CD4-positive, alpha-beta T cell (primary cell): Measurements from ENCODE around the gene C1orf105. TPM values are rescaled to one million over a fixed set of nuclear protein-coding genes. Genes with fewer than 3 reads are reported as not detected.
A peak's percentile ranks its signal among the peaks of the same experiment; 100 is the strongest.

Experiments
- ATAC-seq: fragments of 200-7000 bp; cut with Tn5 transposase; one replicate; pipeline ENCODE4 v1.10.0; 2022; ENCODE audit warnings: mild to moderate bottlenecking; ENCODE audit not compliant: poor library complexity
- CTCF ChIA-PET: fragments of 350-600 bp; sonication (Branson Sonifier 250); formaldehyde crosslinking; loops from one replicate; lab custom pipeline; 2021; ENCODE audit warnings: antibody characterized with exemption, inconsistent platforms; lab: Charles Lee
- POLR2A ChIA-PET: fragments of 350-600 bp; sonication (Branson Sonifier 250); formaldehyde crosslinking; loops from one replicate; lab custom pipeline; 2021; ENCODE audit warnings: antibody characterized with exemption, inconsistent platforms; lab: Charles Lee
- DNase-seq, 14 experiments: peaks; one replicate each; pipeline ENCODE4 v3.0.0-alpha.2; 2013 to 2020; ENCODE audit warnings: mixed read lengths in 2 of 14
- H3K27ac ChIP-seq, 2 donors: one replicate each; pipeline versions ENCODE4 v1.5.1 to v1.7.0; 2013; ENCODE audit warnings: low read length in 2 of 2, low read depth in 1 of 2, mild to moderate bottlenecking in 1 of 2
- H3K27me3 ChIP-seq, 2 experiments: 1 replicate in 1 of 2; 2 replicates in 1 of 2; pipeline versions ENCODE4 v1.6.1 to v1.7.0; 2013; ENCODE audit warnings: low read length in 2 of 2, control low read depth in 1 of 2, mild to moderate bottlenecking in 1 of 2, moderate library complexity in 1 of 2; ENCODE audit not compliant: insufficient read depth in 2 of 2, control insufficient read depth in 1 of 2
- H3K36me3 ChIP-seq: one replicate; pipeline ENCODE4 v1.6.1; 2013; ENCODE audit warnings: low read length, control low read depth; ENCODE audit not compliant: insufficient read depth
- H3K4me1 ChIP-seq: one replicate; pipeline ENCODE4 v1.6.1; 2013; ENCODE audit warnings: low read length, control low read depth; ENCODE audit not compliant: insufficient read depth
- H3K4me3 ChIP-seq: one replicate; pipeline ENCODE4 v1.5.1; 2013; ENCODE audit warnings: mild to moderate bottlenecking, low read length, moderate library complexity
- H3K9me3 ChIP-seq, 2 experiments: 1 replicate in 1 of 2; 2 replicates in 1 of 2; pipeline versions ENCODE4 v1.6.1 to v1.7.0; 2013; ENCODE audit warnings: low read length in 2 of 2, mild to moderate bottlenecking in 2 of 2, control low read depth in 1 of 2, moderate library complexity in 1 of 2; ENCODE audit not compliant: control insufficient read depth in 1 of 2, insufficient read depth in 1 of 2
- H3K27ac Mint-ChIP-seq: one replicate; pipeline ENCODE4 v1.8.0; 2020; ENCODE audit warnings: mixed read lengths
- H3K27me3 Mint-ChIP-seq: one replicate; pipeline ENCODE4 v1.8.0; 2021; ENCODE audit warnings: mixed read lengths
- H3K36me3 Mint-ChIP-seq: one replicate; pipeline ENCODE4 v1.8.0; 2021; ENCODE audit warnings: low read depth, mixed read lengths
- H3K4me1 Mint-ChIP-seq: one replicate; pipeline ENCODE4 v1.8.0; 2021; ENCODE audit warnings: low read depth, mixed read lengths
- H3K4me3 Mint-ChIP-seq: one replicate; pipeline ENCODE4 v1.8.0; 2020; ENCODE audit warnings: mild to moderate bottlenecking, mixed read lengths
- H3K9me3 Mint-ChIP-seq: one replicate; pipeline ENCODE4 v1.8.0; 2020; ENCODE audit warnings: mixed read lengths
- CTCF ChIP-seq: fragments of 200-600 bp; IDR thresholded peaks from one replicate; pipeline ENCODE4 v1.8.0; 2022; ENCODE audit warnings: antibody characterized with exemption, mild to moderate bottlenecking
- intact Hi-C, 2 experiments: fragments of 100-400 bp; cut with DNase I in 1 of 2; cut with micrococcal nuclease in 1 of 2; formaldehyde crosslinking; loops; one replicate each; pipeline versions ENCODE4 v1.15.1 to v1.9.0; 2023 to 2025; cut with DNase I, micrococcal nuclease
- total RNA-seq, 174 experiments: library from RNA in 2 of 174; stranded (reverse) in 2 of 174; gene quantifications; one replicate each; pipeline ENCODE4 v1.2.3 and lab custom pipeline; 2021 to 2026

The C1orf105 gene
- total RNA-seq, 2 experiments from 2014 or later: not detected

- no peaks in the 10 kb centered on the region for H3K36me3 Mint-ChIP-seq
- ATAC-seq (no peak), DNase-seq (peak in 2 of 14 experiments; percentile 23 to 30)
- H3K4me3 Mint-ChIP-seq: no peak overlapping the region
- ChIA-PET CTCF (interaction anchor here (1.0 kb wide), 1 partner anchor 12 kb away, joined by 3 read pairs; no protein-coding TSS in a partner anchor), POLR2A (interaction anchor here (1.2 kb wide), 1 partner anchor 194 kb away, joined by 3 read pairs; no protein-coding TSS in a partner anchor)
- no peak for TF ChIP-seq CTCF
- H3K27me3 ChIP-seq: no peaks in the 10 kb centered on the region
- no peaks in the 10 kb centered on the region for H3K4me1 ChIP-seq
- peaks cover 31% of the 10 kb centered on the region for H3K4me1 Mint-ChIP-seq
- H3K27me3 Mint-ChIP-seq: no peaks in the 10 kb centered on the region
- no peak overlapping the region for H3K27ac ChIP-seq
- no peaks in the 10 kb centered on the region for H3K36me3 ChIP-seq
- H3K4me3 ChIP-seq: no peak overlapping the region
- no peak overlapping the region for H3K27ac Mint-ChIP-seq
- no peaks in the 10 kb centered on the region for H3K9me3 Mint-ChIP-seq
- H3K9me3 ChIP-seq: no peaks in the 10 kb centered on the region
- intact Hi-C loops: no loop called here
Measured at GRCh38 chr1:172375211-172375631, 45.3 kb upstream of the C1orf105 start.

DNA sequence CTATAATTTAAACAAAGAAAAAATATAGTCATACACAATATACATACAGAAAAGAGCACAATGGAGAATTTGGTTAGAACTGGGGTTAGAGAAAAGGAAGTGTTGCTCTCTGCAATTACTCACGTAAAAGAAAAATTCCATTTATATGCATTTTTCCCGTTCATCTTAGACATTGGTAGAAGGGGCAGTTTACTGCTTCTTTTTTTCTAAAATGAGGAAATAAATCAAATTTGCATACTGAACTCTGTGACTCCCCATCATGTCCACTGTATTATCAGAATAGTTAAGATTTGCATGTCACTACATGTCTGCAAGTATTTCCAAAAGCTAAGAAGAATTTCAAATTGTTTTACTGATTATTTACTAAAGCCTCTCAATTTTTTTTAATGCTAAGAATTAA, 44.1 kb upstream of the C1orf105 start:
- Histone ChIP-seq H3K4me1 (no peaks in the 10 kb centered on the region), H3K9me3 (no peaks in the 10 kb centered on the region), H3K4me3 (no peak overlapping the region), H3K36me3 (no peaks in the 10 kb centered on the region), H3K27ac (no peak overlapping the region), H3K27me3 (no peaks in the 10 kb centered on the region)
- Mint-ChIP-seq H3K36me3 (no peaks in the 10 kb centered on the region), H3K9me3 (no peaks in the 10 kb centered on the region), H3K4me1 (peaks cover 43% of the 10 kb centered on the region), H3K27me3 (no peaks in the 10 kb centered on the region), H3K27ac (no peak overlapping the region), H3K4me3 (no peak overlapping the region)
- DNase-seq: no peak
- ChIA-PET CTCF (interaction anchor here (1.1 kb wide), 1 partner anchor 18 kb away, joined by 3 read pairs; no protein-coding TSS in a partner anchor), POLR2A (interaction anchor here (0.8 to 1.2 kb wide), 3 partner anchors 17 to 196 kb away, joined by 3 to 4 read pairs (median 3); no protein-coding TSS in a partner anchor)
- TF ChIP-seq CTCF: no peak
- no peak for ATAC-seq
- intact Hi-C loops: no loop called here

DNA sequence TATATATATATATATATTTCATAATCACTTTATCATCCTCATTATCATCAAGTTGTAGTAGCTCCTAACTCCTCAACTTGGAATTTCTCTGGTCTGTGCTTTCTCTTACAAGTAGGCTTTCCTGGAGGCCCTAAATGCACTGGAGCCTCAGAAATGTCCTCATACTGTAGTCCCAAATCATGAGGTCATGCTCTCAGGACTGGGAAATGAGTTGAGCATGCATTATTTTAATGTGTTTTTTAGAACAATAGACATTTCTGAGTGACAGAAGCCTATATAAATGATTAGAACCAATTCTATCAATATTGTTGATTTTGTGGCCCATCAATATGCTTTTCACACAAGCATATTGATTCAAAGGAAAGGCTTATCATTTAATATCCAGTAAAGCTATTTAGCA, 42.9 kb upstream of the C1orf105 start:
- no peaks in the 10 kb centered on the region for H3K27me3 Mint-ChIP-seq
- ATAC-seq (no peak), DNase-seq (no peak)
- H3K4me1 Mint-ChIP-seq: peaks cover 55% of the 10 kb centered on the region
- H3K4me3 Mint-ChIP-seq: no peak overlapping the region
- Histone ChIP-seq H3K27ac (no peak overlapping the region), H3K4me1 (no peaks in the 10 kb centered on the region), H3K9me3 (no peaks in the 10 kb centered on the region), H3K27me3 (no peaks in the 10 kb centered on the region), H3K4me3 (no peak overlapping the region), H3K36me3 (no peaks in the 10 kb centered on the region)
- no peaks in the 10 kb centered on the region for H3K9me3 Mint-ChIP-seq
- no peak overlapping the region for H3K27ac Mint-ChIP-seq
- intact Hi-C loops: no loop called here
- no peaks in the 10 kb centered on the region for H3K36me3 Mint-ChIP-seq
- no peak for TF ChIP-seq CTCF
- POLR2A ChIA-PET: interaction anchor here (0.8 to 1.0 kb wide), 2 partner anchors 18 to 155 kb away, joined by 3 read pairs; partner anchors contain the start of gene SUCO
- CTCF ChIA-PET: no interaction called here
